ENCODE results near the gene ELK4.

The ELK4 gene

DNA sequence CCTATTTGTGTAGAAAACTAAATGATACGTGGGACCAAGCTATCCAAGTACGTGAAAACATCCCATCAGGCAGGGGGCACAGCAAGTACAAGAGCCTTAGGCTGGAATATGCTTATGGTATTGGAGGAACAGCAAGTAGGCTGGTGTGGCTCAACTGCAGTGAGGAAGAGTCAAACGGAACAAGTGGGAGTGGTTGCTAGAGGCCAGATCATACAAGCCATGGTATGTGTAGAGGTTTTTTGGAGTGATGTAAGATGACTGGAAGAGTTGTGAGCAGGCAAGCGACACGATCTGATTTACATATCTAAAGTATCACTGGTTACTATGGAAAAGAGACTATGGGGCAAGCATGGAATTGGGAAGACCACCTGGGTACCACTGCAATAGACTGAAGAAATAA lies 27.8 kb downstream of the ELK4 start:
- no peak for DNase-seq (ENCODE audit: low read depth in 1 of 2, low spot score in 1 of 2)
- no peak overlapping the region for H3K27ac ChIP-seq (replicated peaks)
- TF ChIP-seq, protein P1, sequence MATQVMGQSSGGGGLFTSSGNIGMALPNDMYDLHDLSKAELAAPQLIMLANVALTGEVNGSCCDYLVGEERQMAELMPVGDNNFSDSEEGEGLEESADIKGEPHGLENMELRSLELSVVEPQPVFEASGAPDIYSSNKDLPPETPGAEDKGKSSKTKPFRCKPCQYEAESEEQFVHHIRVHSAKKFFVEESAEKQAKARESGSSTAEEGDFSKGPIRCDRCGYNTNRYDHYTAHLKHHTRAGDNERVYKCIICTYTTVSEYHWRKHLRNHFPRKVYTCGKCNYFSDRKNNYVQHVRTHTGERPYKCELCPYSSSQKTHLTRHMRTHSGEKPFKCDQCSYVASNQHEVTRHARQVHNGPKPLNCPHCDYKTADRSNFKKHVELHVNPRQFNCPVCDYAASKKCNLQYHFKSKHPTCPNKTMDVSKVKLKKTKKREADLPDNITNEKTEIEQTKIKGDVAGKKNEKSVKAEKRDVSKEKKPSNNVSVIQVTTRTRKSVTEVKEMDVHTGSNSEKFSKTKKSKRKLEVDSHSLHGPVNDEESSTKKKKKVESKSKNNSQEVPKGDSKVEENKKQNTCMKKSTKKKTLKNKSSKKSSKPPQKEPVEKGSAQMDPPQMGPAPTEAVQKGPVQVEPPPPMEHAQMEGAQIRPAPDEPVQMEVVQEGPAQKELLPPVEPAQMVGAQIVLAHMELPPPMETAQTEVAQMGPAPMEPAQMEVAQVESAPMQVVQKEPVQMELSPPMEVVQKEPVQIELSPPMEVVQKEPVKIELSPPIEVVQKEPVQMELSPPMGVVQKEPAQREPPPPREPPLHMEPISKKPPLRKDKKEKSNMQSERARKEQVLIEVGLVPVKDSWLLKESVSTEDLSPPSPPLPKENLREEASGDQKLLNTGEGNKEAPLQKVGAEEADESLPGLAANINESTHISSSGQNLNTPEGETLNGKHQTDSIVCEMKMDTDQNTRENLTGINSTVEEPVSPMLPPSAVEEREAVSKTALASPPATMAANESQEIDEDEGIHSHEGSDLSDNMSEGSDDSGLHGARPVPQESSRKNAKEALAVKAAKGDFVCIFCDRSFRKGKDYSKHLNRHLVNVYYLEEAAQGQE (IDR thresholded peaks at IDR 0.05; ENCODE audit: insufficient replicate concordance, low read depth), result no peak
- no peak for TF ChIP-seq POLR2AphosphoS5 (IDR thresholded peaks at IDR 0.05; ENCODE audit: low read depth)
- TF ChIP-seq SPI1 (IDR thresholded peaks at IDR 0.05; ENCODE audit: borderline replicate concordance, low read depth), result no peak
- no peak for TF ChIP-seq CTCF (IDR thresholded peaks at IDR 0.05; ENCODE audit: insufficient read depth, low read length)
- no peak for TF ChIP-seq GABPA (IDR thresholded peaks at IDR 0.05; ENCODE audit: low read depth)
- H3K4me3 ChIP-seq (replicated peaks; ENCODE audit: insufficient read depth, low read length), result no peak overlapping the region
- H3K27me3 ChIP-seq (ENCODE audit: insufficient read depth, poor library complexity, severe bottlenecking), result no peaks in the 10 kb centered on the region

- Histone ChIP-seq H3K4me3 (replicated peaks; ENCODE audit: insufficient read depth, low read length) (no peak overlapping the region), H3K27ac (replicated peaks) (no peak overlapping the region), H3K27me3 (ENCODE audit: insufficient read depth, poor library complexity, severe bottlenecking) (no peaks in the 10 kb centered on the region)
- TF ChIP-seq SPI1 (IDR thresholded peaks at IDR 0.05; ENCODE audit: borderline replicate concordance, low read depth) (no peak), POLR2AphosphoS5 (IDR thresholded peaks at IDR 0.05; ENCODE audit: low read depth) (no peak), GABPA (IDR thresholded peaks at IDR 0.05; ENCODE audit: low read depth) (no peak), CTCF (IDR thresholded peaks at IDR 0.05; ENCODE audit: insufficient read depth, low read length) (no peak)
- TF ChIP-seq, protein P1 (IDR thresholded peaks at IDR 0.05; ENCODE audit: insufficient replicate concordance, low read depth), result no peak
- DNase-seq (ENCODE audit: low read depth in 1 of 2, low spot score in 1 of 2), result no peak
Observed at GRCh38 chr1:205601205-205601604, 30.6 kb downstream of the ELK4 start.

DNA sequence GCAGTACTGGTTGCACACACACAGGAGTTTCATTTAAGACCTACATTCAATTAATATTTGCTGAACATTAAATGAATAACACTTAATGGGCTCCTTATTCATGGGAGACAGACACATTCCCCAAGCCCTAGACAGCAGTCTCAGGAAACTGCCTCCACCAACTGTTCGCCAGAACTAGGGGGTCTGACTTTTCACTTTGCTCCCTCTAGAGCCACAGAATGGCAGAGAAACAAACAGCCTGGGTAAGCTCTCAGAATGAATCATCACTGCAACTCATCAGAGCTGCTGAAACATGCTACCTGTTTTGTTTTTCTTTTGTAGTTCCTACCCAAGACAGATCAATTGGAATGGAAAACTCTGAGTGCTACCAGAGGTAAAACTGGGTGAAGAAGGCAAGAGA lies 31.7 kb downstream of the ELK4 start:
- Histone ChIP-seq H3K27ac (replicated peaks) (no peak overlapping the region), H3K27me3 (ENCODE audit: insufficient read depth, poor library complexity, severe bottlenecking) (no peaks in the 10 kb centered on the region), H3K4me3 (replicated peaks; ENCODE audit: insufficient read depth, low read length) (no peak overlapping the region)
- DNase-seq (ENCODE audit: low read depth in 1 of 2, low spot score in 1 of 2), result no peak
- TF ChIP-seq, protein P1 (IDR thresholded peaks at IDR 0.05; ENCODE audit: insufficient replicate concordance, low read depth), result no peak
- TF ChIP-seq POLR2AphosphoS5 (IDR thresholded peaks at IDR 0.05; ENCODE audit: low read depth), result no peak
- no peak for TF ChIP-seq CTCF (IDR thresholded peaks at IDR 0.05; ENCODE audit: insufficient read depth, low read length)
- no peak for TF ChIP-seq SPI1 (IDR thresholded peaks at IDR 0.05; ENCODE audit: borderline replicate concordance, low read depth)
- no peak for TF ChIP-seq GABPA (IDR thresholded peaks at IDR 0.05; ENCODE audit: low read depth)

Measured in HL-60 (cell line).